Left lung (tissue), 10 donors: ENCODE results near the gene SIDT1. TPM values are rescaled to one million over a fixed set of nuclear protein-coding genes. Genes with fewer than 3 reads are reported as not detected.

Source experiments
- ATAC-seq: fragments of 200-7000 bp; cut with Tn5 transposase; one replicate; pipeline ENCODE4 v1.9.1; 2020; ENCODE audit warnings: moderate library complexity
- DNase-seq, 4 donors: peaks; one replicate each; pipeline ENCODE4 v3.0.0-alpha.2; 2013 to 2020
- H3K27ac ChIP-seq, 2 donors: fragments of 200-600 bp; sonication (generic) in 1 of 2; one replicate each; pipeline versions ENCODE4 v1.5.0 to v1.8.0; 2020 to 2021
- H3K27me3 ChIP-seq, 2 donors: fragments of 200-600 bp; sonication (generic) in 1 of 2; one replicate each; pipeline versions ENCODE4 v1.5.0 to v1.8.0; 2020 to 2021
- H3K36me3 ChIP-seq, 2 donors: fragments of 200-600 bp; sonication (generic) in 1 of 2; one replicate each; pipeline versions ENCODE4 v1.5.0 to v1.8.0; 2020 to 2021
- H3K4me1 ChIP-seq, 2 donors: fragments of 200-600 bp; one replicate each; pipeline ENCODE4 v1.8.0; 2021
- H3K4me3 ChIP-seq, 2 donors: fragments of 200-600 bp; sonication (generic) in 1 of 2; one replicate each; pipeline versions ENCODE4 v1.5.0 to v1.8.0; 2020 to 2021; ENCODE audit warnings: mild to moderate bottlenecking in 1 of 2
- H3K9me3 ChIP-seq, 2 donors: fragments of 200-600 bp; sonication (generic) in 1 of 2; one replicate each; pipeline versions ENCODE4 v1.5.0 to v1.8.0; 2020 to 2021
- intact Hi-C, 2 donors: fragments of 100-400 bp; cut with DNase I; formaldehyde crosslinking; loops; one replicate each; pipeline versions ENCODE4 v1.11.2 to v1.14.2; 2022
- polyA plus RNA-seq, 6 donors: library from polyadenylated mRNA; unstranded; fragments of 120-200 nt; gene quantifications; one replicate each; pipeline ENCODE4 v1.2.1, GENCODE V29; 2013; ENCODE audit not compliant: insufficient read length in 6 of 6
- total RNA-seq, 2 donors: library from RNA; stranded (reverse); fragmentation: NEBNext Ultra II Directional; extraction: Animal tissue kit (Norgen Biotek cat#: 25700); gene quantifications; one replicate each; pipeline ENCODE4 v1.2.1, GENCODE V29; 2021
- TF ChIP-seq, protein P1 (sequence below), 2 donors: fragments of 200-600 bp; sonication (generic) in 1 of 2; IDR thresholded peaks; one replicate each; pipeline versions ENCODE4 v1.5.0 to v1.8.0; 2021; ENCODE audit warnings: antibody characterized with exemption in 2 of 2
- donor health status: DM: no; HTN: yes; CAD: no.
- donor health status: DM: no; HTN: no; CAD: no.

SIDT1 gene
- total and polyA plus RNA-seq, 8 donors: 1.8 to 4.7 (median 2.7) TPM

DNA sequence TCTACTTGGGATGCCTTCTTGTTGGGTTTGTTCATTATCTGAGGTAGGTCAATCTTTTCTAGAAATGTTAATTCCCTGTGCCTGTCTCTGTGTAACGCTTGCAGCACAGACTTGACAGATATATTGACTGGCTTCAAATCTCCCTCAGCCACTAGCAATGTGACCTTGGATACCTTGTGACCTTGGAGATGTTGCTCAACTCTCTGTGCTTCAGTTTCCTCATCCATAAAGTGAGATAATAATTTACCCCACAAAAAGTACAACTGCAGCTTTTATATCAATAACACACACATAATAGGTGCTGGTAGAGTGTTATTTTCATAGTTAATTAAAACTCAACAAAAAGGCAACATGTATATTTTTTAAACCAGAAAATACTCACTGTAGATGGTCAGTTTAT is 52.9 kb downstream of the SIDT1 start:
- no peaks in the 10 kb centered on the region for H3K4me1 ChIP-seq
- H3K4me3 ChIP-seq: no peak overlapping the region
- no peaks in the 10 kb centered on the region for H3K27me3 ChIP-seq
- H3K27ac ChIP-seq: no peak overlapping the region
- ATAC-seq (no peak), DNase-seq (no peak)
- H3K36me3 ChIP-seq: no peaks in the 10 kb centered on the region
- TF ChIP-seq, protein P1, sequence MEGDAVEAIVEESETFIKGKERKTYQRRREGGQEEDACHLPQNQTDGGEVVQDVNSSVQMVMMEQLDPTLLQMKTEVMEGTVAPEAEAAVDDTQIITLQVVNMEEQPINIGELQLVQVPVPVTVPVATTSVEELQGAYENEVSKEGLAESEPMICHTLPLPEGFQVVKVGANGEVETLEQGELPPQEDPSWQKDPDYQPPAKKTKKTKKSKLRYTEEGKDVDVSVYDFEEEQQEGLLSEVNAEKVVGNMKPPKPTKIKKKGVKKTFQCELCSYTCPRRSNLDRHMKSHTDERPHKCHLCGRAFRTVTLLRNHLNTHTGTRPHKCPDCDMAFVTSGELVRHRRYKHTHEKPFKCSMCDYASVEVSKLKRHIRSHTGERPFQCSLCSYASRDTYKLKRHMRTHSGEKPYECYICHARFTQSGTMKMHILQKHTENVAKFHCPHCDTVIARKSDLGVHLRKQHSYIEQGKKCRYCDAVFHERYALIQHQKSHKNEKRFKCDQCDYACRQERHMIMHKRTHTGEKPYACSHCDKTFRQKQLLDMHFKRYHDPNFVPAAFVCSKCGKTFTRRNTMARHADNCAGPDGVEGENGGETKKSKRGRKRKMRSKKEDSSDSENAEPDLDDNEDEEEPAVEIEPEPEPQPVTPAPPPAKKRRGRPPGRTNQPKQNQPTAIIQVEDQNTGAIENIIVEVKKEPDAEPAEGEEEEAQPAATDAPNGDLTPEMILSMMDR (IDR thresholded peaks at IDR 0.05): no peak
- intact Hi-C loops: no loop called here
- no peaks in the 10 kb centered on the region for H3K9me3 ChIP-seq

DNA sequence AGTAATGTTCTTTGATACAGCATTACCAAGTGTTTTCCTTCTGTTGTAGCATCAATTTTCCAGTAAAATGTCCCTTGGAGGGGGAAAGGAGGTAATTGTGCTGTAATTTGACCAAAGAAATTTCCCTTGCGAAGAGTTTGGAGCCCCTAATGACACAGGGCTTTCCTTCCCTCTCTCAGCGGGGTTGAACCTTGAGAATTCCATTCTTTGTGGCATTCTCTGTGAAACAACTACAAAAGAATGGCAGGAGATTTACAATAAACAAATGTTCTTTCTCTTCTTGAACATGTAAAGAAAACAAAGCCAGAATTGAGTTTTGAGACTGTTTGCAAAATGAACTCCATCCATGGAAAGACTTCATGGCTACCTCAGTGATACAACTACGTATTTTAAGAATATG is 53.4 kb downstream of the SIDT1 start:
- ATAC-seq (no peak), DNase-seq (no peak)
- TF ChIP-seq, protein P1 (IDR thresholded peaks at IDR 0.05): no peak
- Histone ChIP-seq H3K9me3 (no peaks in the 10 kb centered on the region), H3K4me1 (no peaks in the 10 kb centered on the region), H3K27ac (no peak overlapping the region), H3K36me3 (no peaks in the 10 kb centered on the region), H3K27me3 (no peaks in the 10 kb centered on the region), H3K4me3 (no peak overlapping the region)
- intact Hi-C loops: no loop called here

DNA sequence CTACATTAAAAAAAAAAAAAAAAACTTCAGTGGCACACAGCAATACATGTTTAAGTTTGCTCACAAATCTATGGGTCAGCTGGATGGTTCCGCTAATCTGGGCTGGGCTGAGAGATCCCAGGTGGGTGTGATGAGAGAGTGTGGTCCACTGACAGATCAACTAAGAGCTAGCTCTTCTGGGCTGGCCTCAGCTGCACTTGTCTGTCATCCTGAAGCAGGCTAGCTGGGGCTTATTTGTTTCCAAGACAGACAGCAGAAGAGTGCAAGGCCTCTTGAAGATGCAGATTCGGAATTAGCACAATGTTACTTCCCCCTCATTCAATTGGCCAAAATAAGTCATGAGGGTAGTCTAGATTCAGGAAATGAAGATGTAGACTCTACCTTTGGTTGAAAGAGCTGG is 56.5 kb downstream of the SIDT1 start:
- Histone ChIP-seq H3K9me3 (no peaks in the 10 kb centered on the region), H3K27me3 (no peaks in the 10 kb centered on the region), H3K36me3 (no peaks in the 10 kb centered on the region), H3K4me1 (no peaks in the 10 kb centered on the region), H3K4me3 (no peak overlapping the region), H3K27ac (no peak overlapping the region)
- no peak for DNase-seq
- TF ChIP-seq, protein P1 (IDR thresholded peaks at IDR 0.05): no peak
- intact Hi-C loops: no loop called here
- ATAC-seq: no peak

DNA sequence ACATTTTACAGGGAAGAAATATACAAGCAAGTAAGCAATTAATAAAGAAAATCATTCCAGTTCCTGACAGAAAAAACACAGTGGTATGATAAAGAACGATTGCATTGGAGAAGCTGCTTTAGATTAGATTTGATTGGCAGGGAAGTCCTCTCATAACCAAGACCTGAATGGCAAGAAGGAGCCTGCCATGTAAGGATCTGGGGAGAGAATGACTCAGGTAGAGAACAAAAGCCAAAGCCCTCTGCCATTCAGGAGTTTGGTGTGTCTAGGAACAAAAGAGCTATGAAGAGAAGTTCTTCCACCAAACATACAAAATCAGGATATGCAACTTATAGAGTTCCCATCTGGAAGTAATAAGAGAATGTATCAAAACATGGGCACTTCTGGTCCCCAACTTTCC is 57.6 kb downstream of the SIDT1 start:
- intact Hi-C loops: no loop called here
- no peaks in the 10 kb centered on the region for H3K9me3 ChIP-seq

DNA sequence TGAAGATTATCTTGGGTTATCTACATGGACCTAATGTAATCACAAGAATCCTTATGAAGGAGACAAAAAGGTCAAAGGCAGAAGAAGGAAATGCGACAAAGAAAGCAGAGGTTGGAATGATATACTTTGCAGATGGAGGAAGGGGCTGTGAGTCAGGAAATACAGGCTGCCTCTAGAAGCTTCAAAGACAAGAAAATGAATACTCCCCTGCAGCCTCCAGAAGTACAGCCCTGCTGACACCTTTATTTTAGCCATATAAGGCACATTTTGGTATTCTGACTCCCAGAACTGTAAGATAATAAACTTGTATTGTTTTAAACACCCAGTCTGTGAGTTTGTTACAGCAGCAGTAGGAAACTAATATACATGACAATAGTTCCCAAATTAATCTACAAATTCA is 58.6 kb downstream of the SIDT1 start:
- ATAC-seq (no peak), DNase-seq (no peak)
- no peaks in the 10 kb centered on the region for H3K9me3 ChIP-seq
- TF ChIP-seq, protein P1 (IDR thresholded peaks at IDR 0.05): no peak
- no peaks in the 10 kb centered on the region for H3K27me3 ChIP-seq
- intact Hi-C loops: no loop called here
- H3K4me1 ChIP-seq: no peaks in the 10 kb centered on the region
- H3K4me3 ChIP-seq: no peak overlapping the region
- no peak overlapping the region for H3K27ac ChIP-seq
- H3K36me3 ChIP-seq: no peaks in the 10 kb centered on the region

More for the DNA sequence above, 57.6 kb downstream of the SIDT1 start:
- no peak overlapping the region for H3K27ac ChIP-seq
- TF ChIP-seq, protein P1 (IDR thresholded peaks at IDR 0.05): no peak
- no peaks in the 10 kb centered on the region for H3K27me3 ChIP-seq
- no peaks in the 10 kb centered on the region for H3K4me1 ChIP-seq
- no peaks in the 10 kb centered on the region for H3K36me3 ChIP-seq
- DNase-seq (no peak), ATAC-seq (no peak)
- H3K4me3 ChIP-seq: no peak overlapping the region
